G401 (cell line): Measurements from ENCODE around the gene JPH4. TPM values are rescaled to one million over a fixed set of nuclear protein-coding genes. Genes with fewer than 3 reads are reported as not detected.
"Not testable (repeated sequence)": the region's sequence is repeated elsewhere in the genome, so short reads cannot be mapped to it uniquely, and the experiment has no call there.

Source experiments
- DNase-seq: peaks from one replicate; pipeline ENCODE4 v3.0.0-alpha.2; 2015; ENCODE audit warnings: low spot score
- in situ Hi-C: cut with HindIII; loops from 2 replicates; pipeline ENCODE4 v1.10.0; 2016; ENCODE audit warnings: low sequenced_read_pairs, mixed read lengths
- total RNA-seq: library from RNA; depleted of rRNA; stranded (reverse); fragments of >200 nt; shearing (Covaris generic); gene quantifications from 2 replicates; pipeline ENCODE4 v1.2.3, GENCODE V29; 2014

Gene JPH4
- total RNA-seq, 1 experiment from 2014 or later = not detected

GRCh38 chr14:23538785-23539184 is 39.8 kb downstream of the JPH4 start:
- DNase-seq = peak; percentile 79
- in situ Hi-C loops = no loop called here

- DNase-seq = no peak
- in situ Hi-C loops = no loop called here
These were observed 40.4 kb downstream of the JPH4 start for GRCh38 chr14:23538050-23538718.

GRCh38 chr14:23537351-23538049 is 41.1 kb downstream of the JPH4 start:
- peak; percentile 81 for DNase-seq

GRCh38 chr14:23536906-23537305 is 41.7 kb downstream of the JPH4 start:
- DNase-seq, in situ Hi-C loops: not testable (repeated sequence)

More at GRCh38 chr14:23537351-23538049, 41.1 kb downstream of the JPH4 start:
- in situ Hi-C loops = no loop called here

- in situ Hi-C loops = no loop called here
- no peak for DNase-seq
These were observed 42.1 kb downstream of the JPH4 start for GRCh38 chr14:23536494-23536893.

GRCh38 chr14:23535943-23536342 is 42.6 kb downstream of the JPH4 start:
- peak; percentile 68 for DNase-seq
- in situ Hi-C loops = no loop called here

GRCh38 chr14:23533652-23534435 is 44.7 kb downstream of the JPH4 start:
- in situ Hi-C loops = no loop called here
- no peak for DNase-seq

- in situ Hi-C loops = no loop called here
- DNase-seq = no peak
These were observed 45.9 kb downstream of the JPH4 start for GRCh38 chr14:23532658-23533057.

GRCh38 chr14:23531391-23531790 is 47.2 kb downstream of the JPH4 start:
- in situ Hi-C loops = no loop called here
- no peak for DNase-seq

- DNase-seq = no peak
- in situ Hi-C loops = no loop called here
These were observed 48.1 kb downstream of the JPH4 start for GRCh38 chr14:23530375-23531055.

GRCh38 chr14:23529016-23529415 is 49.6 kb downstream of the JPH4 start:
- no peak for DNase-seq
- in situ Hi-C loops = no loop called here

- peak; percentile 78 for DNase-seq
- in situ Hi-C loops = no loop called here
These were observed 50.0 kb downstream of the JPH4 start for GRCh38 chr14:23528555-23528954.

- in situ Hi-C loops = no loop called here
- DNase-seq = no peak
These were observed 53.0 kb downstream of the JPH4 start for GRCh38 chr14:23525611-23526010.

- DNase-seq = no peak
- in situ Hi-C loops = no loop called here
These were observed 53.6 kb downstream of the JPH4 start for GRCh38 chr14:23524954-23525353.

- in situ Hi-C loops = no loop called here
These were observed 55.2 kb downstream of the JPH4 start for GRCh38 chr14:23523229-23524016.

GRCh38 chr14:23522643-23523198 is 55.9 kb downstream of the JPH4 start:
- in situ Hi-C loops = no loop called here
- peak; percentile 0 for DNase-seq

More at GRCh38 chr14:23523229-23524016, 55.2 kb downstream of the JPH4 start:
- peak; percentile 20 for DNase-seq

GRCh38 chr14:23521785-23522640 is 56.6 kb downstream of the JPH4 start:
- peak; percentile 1 for DNase-seq
- in situ Hi-C loops = no loop called here
